ENCODE measurements around the gene ADAP1.

Gene ADAP1

DNA sequence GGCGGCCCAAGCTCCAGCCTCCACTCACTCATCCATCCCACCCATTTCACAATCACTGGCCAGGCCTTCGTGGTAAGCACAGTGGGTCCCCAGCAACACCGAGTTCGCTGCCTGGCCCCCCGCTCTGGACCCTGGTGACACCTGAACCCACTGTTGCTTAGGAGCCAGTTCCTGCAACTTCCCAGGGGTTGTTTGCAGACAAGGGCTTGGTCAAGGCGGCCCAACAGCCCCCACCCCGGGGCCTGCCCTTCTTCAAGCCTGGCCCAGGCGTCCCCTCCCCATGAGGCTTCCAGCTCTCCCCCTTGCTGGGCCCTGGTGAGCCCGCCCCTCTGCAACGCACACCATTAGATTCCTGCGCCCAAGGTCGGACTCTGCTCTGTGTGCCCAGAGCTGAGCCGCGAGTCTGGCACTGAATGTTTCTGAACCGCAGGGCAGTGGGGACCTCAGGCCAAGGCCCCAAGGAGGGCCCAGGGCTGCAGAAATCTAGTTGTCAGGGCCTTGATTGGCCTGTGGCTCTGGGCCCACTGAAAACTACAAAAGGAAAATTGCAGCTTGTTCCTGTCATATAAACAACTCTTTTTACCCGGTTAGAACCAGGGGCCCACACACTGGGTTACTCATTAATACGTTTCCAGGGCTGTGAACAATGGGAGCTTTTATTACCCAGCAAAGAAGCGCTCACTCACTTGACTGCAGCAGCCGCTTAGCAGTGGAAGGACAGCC, 23.0 kb upstream of the ADAP1 start:
- no peak for DNase-seq
- Histone ChIP-seq H3K4me1 (ENCODE audit: control extremely low read depth in 1 of 4, control insufficient read depth in 4 of 4, insufficient read depth in 4 of 4, low read length in 3 of 4) (peaks cover 3 to 23% (median 13%) of the 10 kb centered on the region in 4 experiments), H3K27me3 (replicated peaks in 2 of 5; ENCODE audit: control insufficient read depth in 4 of 5, insufficient read depth in 5 of 5, low read length in 4 of 5) (no peaks in the 10 kb centered on the region), H3K27ac (ENCODE audit: insufficient read depth in 1 of 2, low read depth in 1 of 2, low read length in 2 of 2, poor library complexity in 1 of 2, severe bottlenecking in 2 of 2) (no peak overlapping the region), H3K36me3 (ENCODE audit: control insufficient read depth in 4 of 4, insufficient read depth in 4 of 4, low read length in 3 of 4) (peaks cover 4 to 10% (median 6%) of the 10 kb centered on the region in 4 experiments), H3K4me3 (ENCODE audit: control insufficient read depth in 1 of 7, extremely low read depth in 1 of 7, insufficient read depth in 4 of 7, low read depth in 2 of 7, low read length in 6 of 7) (no peak overlapping the region), H3K9me3 (ENCODE audit: control extremely low read depth in 1 of 5, control insufficient read depth in 4 of 5, insufficient read depth in 2 of 5, low read depth in 1 of 5, low read length in 4 of 5) (no peaks in the 10 kb centered on the region)
- CTCF ChIA-PET = interaction anchor here (0.9 to 5.4 kb wide), 4 partner anchors 8 to 81 kb away, joined by 3 to 41 read pairs (median 3); no protein-coding TSS in a partner anchor
- POLR2A ChIA-PET = interaction anchor here (0.8 kb wide), 1 partner anchor 10 kb away, joined by 5 read pairs; no protein-coding TSS in a partner anchor
- 87% methylated on average over 17 of the region's 19 CpGs for WGBS (ENCODE audit: insufficient coverage)

GRCh38 chr7:976901-977325, 22.4 kb upstream of the ADAP1 start:
- no peaks in the 10 kb centered on the region for H3K27me3 ChIP-seq (replicated peaks in 2 of 5; ENCODE audit: control insufficient read depth in 4 of 5, insufficient read depth in 5 of 5, low read length in 4 of 5)
- ChIA-PET POLR2A (no interaction called here), CTCF (interaction anchor here (0.9 to 5.4 kb wide), 3 partner anchors 9 to 82 kb away, joined by 3 to 41 read pairs (median 3); no protein-coding TSS in a partner anchor)
- H3K4me1 ChIP-seq (ENCODE audit: control extremely low read depth in 1 of 4, control insufficient read depth in 4 of 4, insufficient read depth in 4 of 4, low read length in 3 of 4) = peaks cover 3 to 23% (median 13%) of the 10 kb centered on the region in 4 experiments
- H3K9me3 ChIP-seq (ENCODE audit: control extremely low read depth in 1 of 5, control insufficient read depth in 4 of 5, insufficient read depth in 2 of 5, low read depth in 1 of 5, low read length in 4 of 5) = no peaks in the 10 kb centered on the region
- H3K36me3 ChIP-seq (ENCODE audit: control insufficient read depth in 4 of 4, insufficient read depth in 4 of 4, low read length in 3 of 4) = peaks cover 4 to 16% (median 11%) of the 10 kb centered on the region in 4 experiments
- no peak overlapping the region for H3K27ac ChIP-seq (ENCODE audit: insufficient read depth in 1 of 2, low read depth in 1 of 2, low read length in 2 of 2, poor library complexity in 1 of 2, severe bottlenecking in 2 of 2)
- DNase-seq = no peak
- no peak overlapping the region for H3K4me3 ChIP-seq (ENCODE audit: control insufficient read depth in 1 of 7, extremely low read depth in 1 of 7, insufficient read depth in 4 of 7, low read depth in 2 of 7, low read length in 6 of 7)
- 95% methylated on average over 17 of the region's 19 CpGs for WGBS (ENCODE audit: insufficient coverage)

DNA sequence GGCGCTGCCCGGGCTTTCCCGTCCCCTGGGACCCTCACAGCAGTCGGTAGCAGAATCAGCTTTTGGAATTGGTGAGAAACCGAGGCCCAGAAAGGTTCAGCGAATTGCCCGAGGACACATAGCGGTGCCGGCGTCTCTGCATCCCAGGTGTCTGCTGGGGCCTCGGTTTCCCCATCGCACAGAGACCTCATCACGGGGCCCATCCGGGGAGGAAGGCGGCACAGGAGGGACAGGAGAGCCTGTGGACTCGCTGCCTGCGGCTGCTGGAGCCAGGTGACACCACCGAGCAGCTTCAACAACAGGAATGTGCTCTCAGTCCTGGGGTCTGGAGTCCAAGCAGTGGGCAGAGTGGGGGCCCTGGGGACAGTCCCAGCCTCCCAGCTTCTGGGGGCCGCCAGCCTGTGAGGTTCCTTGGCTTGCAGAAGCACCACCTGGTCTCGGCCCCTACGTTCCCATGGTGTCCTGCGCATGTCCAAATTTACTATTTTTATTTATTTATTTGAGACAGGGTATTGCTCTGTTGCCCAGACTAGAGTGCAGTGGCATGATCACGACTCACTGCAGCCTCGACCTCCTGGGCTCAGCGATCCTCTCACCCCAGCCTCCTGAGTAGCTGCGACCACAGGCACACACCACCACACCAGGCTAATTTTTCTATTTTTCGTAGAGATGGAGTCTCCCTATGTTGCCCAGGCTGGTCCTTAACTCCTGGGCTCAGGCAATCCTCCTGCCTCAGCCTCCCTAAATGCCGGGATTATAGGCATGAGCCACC, 21.4 kb upstream of the ADAP1 start:
- WGBS (ENCODE audit: insufficient coverage) = 47% methylated on average over 20 of the region's 28 CpGs
- H3K4me3 ChIP-seq (ENCODE audit: control insufficient read depth in 1 of 7, extremely low read depth in 1 of 7, insufficient read depth in 4 of 7, low read depth in 2 of 7, low read length in 6 of 7) = peak overlapping the region in 6 of 7 experiments; percentile 2 to 97 (median 90)
- peaks cover 5 to 23% (median 18%) of the 10 kb centered on the region in 4 experiments for H3K36me3 ChIP-seq (ENCODE audit: control insufficient read depth in 4 of 4, insufficient read depth in 4 of 4, low read length in 3 of 4)
- no peak for DNase-seq
- H3K27me3 ChIP-seq (replicated peaks in 2 of 5; ENCODE audit: control insufficient read depth in 4 of 5, insufficient read depth in 5 of 5, low read length in 4 of 5) = no peaks in the 10 kb centered on the region
- POLR2A ChIA-PET = interaction anchor here (1.1 to 1.9 kb wide), 4 partner anchors 10 to 99 kb away, joined by 4 to 9 read pairs (median 7); partner anchors contain the start of gene GET4
- H3K4me1 ChIP-seq (ENCODE audit: control extremely low read depth in 1 of 4, control insufficient read depth in 4 of 4, insufficient read depth in 4 of 4, low read length in 3 of 4) = peaks cover 3 to 23% (median 13%) of the 10 kb centered on the region in 4 experiments
- H3K27ac ChIP-seq (ENCODE audit: insufficient read depth in 1 of 2, low read depth in 1 of 2, low read length in 2 of 2, poor library complexity in 1 of 2, severe bottlenecking in 2 of 2) = no peak overlapping the region
- CTCF ChIA-PET = interaction anchor here (0.9 to 5.4 kb wide), 5 partner anchors 10 to 90 kb away, joined by 3 to 41 read pairs (median 5); no protein-coding TSS in a partner anchor
- no peaks in the 10 kb centered on the region for H3K9me3 ChIP-seq (ENCODE audit: control extremely low read depth in 1 of 5, control insufficient read depth in 4 of 5, insufficient read depth in 2 of 5, low read depth in 1 of 5, low read length in 4 of 5)

DNA sequence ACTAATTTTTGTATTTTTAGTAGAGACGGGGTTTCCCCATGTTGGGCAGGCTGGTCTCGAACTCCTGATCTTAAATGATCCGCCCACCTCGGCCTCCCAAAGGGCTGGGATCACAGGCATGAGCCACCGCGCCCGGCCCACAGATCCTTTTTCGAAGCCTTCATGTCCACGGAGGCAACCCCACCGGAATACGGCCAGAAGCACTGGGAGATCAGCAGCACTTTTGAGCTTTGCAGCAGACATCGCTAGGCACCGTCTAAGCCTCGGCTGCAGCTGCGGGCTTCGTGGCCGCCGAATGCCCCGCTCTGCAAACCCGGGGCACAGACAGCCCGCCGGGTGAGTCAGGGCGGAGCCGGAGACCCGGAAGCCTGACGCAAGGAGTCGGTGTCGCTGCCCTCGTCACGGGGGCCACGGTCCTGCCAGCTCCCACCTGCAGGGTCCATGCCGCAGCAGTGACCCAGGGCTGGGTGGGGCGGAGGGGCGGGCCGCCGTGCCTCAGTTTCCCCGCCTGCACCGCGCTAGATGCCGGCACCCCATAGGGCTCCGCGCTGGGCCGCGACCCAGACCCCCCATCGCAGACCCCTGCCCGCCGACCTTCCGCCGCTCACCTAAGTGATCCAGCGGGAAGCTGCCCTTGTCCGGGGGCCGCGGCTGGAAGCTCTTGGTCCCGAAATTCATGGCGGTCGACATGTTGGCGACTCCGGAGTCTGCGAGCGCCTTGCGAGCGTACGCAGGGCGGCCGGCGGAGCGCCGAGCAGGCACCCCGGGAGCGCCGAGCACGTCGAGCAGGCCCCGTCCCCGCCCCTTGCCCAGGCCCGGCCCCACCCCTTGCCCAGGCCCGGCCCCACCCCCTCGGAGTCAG, 20.6 kb upstream of the ADAP1 start, which contains the start of gene COX19:
Gene COX19 (minus strand): TSS at position 730 of the 862 bp plus-strand sequence. CDS start 40 bp downstream, at position 690.
- peaks cover 6 to 28% (median 22%) of the 10 kb centered on the region in 4 experiments for H3K36me3 ChIP-seq (ENCODE audit: control insufficient read depth in 4 of 4, insufficient read depth in 4 of 4, low read length in 3 of 4)
- no peaks in the 10 kb centered on the region for H3K27me3 ChIP-seq (replicated peaks in 2 of 5; ENCODE audit: control insufficient read depth in 4 of 5, insufficient read depth in 5 of 5, low read length in 4 of 5)
- peak within 1 kb of the TSS; percentile 69 to 97 (median 89) for H3K4me3 ChIP-seq (ENCODE audit: control insufficient read depth in 1 of 7, extremely low read depth in 1 of 7, insufficient read depth in 4 of 7, low read depth in 2 of 7, low read length in 6 of 7)
- peaks cover 3 to 23% (median 13%) of the 10 kb centered on the region in 4 experiments for H3K4me1 ChIP-seq (ENCODE audit: control extremely low read depth in 1 of 4, control insufficient read depth in 4 of 4, insufficient read depth in 4 of 4, low read length in 3 of 4)
- no peaks in the 10 kb centered on the region for H3K9me3 ChIP-seq (ENCODE audit: control extremely low read depth in 1 of 5, control insufficient read depth in 4 of 5, insufficient read depth in 2 of 5, low read depth in 1 of 5, low read length in 4 of 5)
- 0% methylated on average over 66 of the region's 78 CpGs for WGBS (ENCODE audit: insufficient coverage)
- POLR2A ChIA-PET = interaction anchor here (0.6 to 1.9 kb wide), 7 partner anchors 10 to 142 kb away, joined by 3 to 9 read pairs (median 4); partner anchors contain the start of gene GET4
- H3K27ac ChIP-seq (ENCODE audit: insufficient read depth in 1 of 2, low read depth in 1 of 2, low read length in 2 of 2, poor library complexity in 1 of 2, severe bottlenecking in 2 of 2) = peak within 1 kb of the TSS; percentile 93 to 95
- CTCF ChIA-PET = interaction anchor here (1.1 to 5.4 kb wide), 7 partner anchors 11 to 91 kb away, joined by 3 to 41 read pairs (median 5); partner anchors contain the start of gene GPR146
- peak; percentile 91 to 96 (median 95) for DNase-seq

DNA sequence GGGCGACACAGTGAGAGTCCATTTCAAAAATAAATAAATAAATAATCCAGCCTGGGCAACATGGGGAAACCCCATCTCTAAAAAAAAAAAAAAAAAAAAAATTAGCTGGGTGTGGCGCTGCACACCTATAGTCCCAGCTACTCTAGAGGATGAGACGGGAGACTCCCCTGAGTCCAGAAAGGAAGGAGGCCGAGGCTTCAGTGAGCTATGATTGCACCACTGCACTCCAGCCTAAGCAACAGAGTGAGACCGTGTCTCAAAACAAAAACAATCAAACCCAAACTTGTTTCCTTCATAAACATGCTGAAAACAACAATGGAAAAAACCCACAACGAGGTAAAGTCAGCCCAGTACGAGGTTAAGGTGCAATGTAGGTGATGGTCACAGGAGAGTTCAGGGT, 19.7 kb upstream of the ADAP1 start:
- Histone ChIP-seq H3K4me1 (ENCODE audit: control extremely low read depth in 1 of 4, control insufficient read depth in 4 of 4, insufficient read depth in 4 of 4, low read length in 3 of 4) (peaks cover 3 to 23% (median 13%) of the 10 kb centered on the region in 4 experiments), H3K36me3 (ENCODE audit: control insufficient read depth in 4 of 4, insufficient read depth in 4 of 4, low read length in 3 of 4) (peaks cover 6 to 37% (median 25%) of the 10 kb centered on the region in 4 experiments), H3K27me3 (replicated peaks in 2 of 5; ENCODE audit: control insufficient read depth in 4 of 5, insufficient read depth in 5 of 5, low read length in 4 of 5) (no peaks in the 10 kb centered on the region), H3K4me3 (ENCODE audit: control insufficient read depth in 1 of 7, extremely low read depth in 1 of 7, insufficient read depth in 4 of 7, low read depth in 2 of 7, low read length in 6 of 7) (peak overlapping the region in 6 of 7 experiments; percentile 78 to 97 (median 90)), H3K9me3 (ENCODE audit: control extremely low read depth in 1 of 5, control insufficient read depth in 4 of 5, insufficient read depth in 2 of 5, low read depth in 1 of 5, low read length in 4 of 5) (no peaks in the 10 kb centered on the region), H3K27ac (ENCODE audit: insufficient read depth in 1 of 2, low read depth in 1 of 2, low read length in 2 of 2, poor library complexity in 1 of 2, severe bottlenecking in 2 of 2) (no peak overlapping the region)
- no CpG with 5 or more reads among the region's 7 CpGs for WGBS (ENCODE audit: insufficient coverage)
- POLR2A ChIA-PET = interaction anchor here (1.0 to 1.9 kb wide), 2 partner anchors 9 to 46 kb away, joined by 4 to 8 read pairs; no protein-coding TSS in a partner anchor
- CTCF ChIA-PET = interaction anchor here (1.2 to 3.5 kb wide), 10 partner anchors 9 to 107 kb away, joined by 3 to 15 read pairs (median 4); partner anchors contain the start of gene GPR146
- DNase-seq = no peak

- H3K9me3 ChIP-seq (ENCODE audit: control extremely low read depth in 1 of 5, control insufficient read depth in 4 of 5, insufficient read depth in 2 of 5, low read depth in 1 of 5, low read length in 4 of 5) = no peaks in the 10 kb centered on the region
- no peak overlapping the region for H3K27ac ChIP-seq (ENCODE audit: insufficient read depth in 1 of 2, low read depth in 1 of 2, low read length in 2 of 2, poor library complexity in 1 of 2, severe bottlenecking in 2 of 2)
- DNase-seq = no peak
- CTCF ChIA-PET = interaction anchor here (1.2 to 3.5 kb wide), 9 partner anchors 9 to 108 kb away, joined by 3 to 15 read pairs (median 4); partner anchors contain the start of gene GPR146
- H3K36me3 ChIP-seq (ENCODE audit: control insufficient read depth in 4 of 4, insufficient read depth in 4 of 4, low read length in 3 of 4) = peaks cover 6 to 45% (median 32%) of the 10 kb centered on the region in 4 experiments
- peaks cover 3 to 23% (median 13%) of the 10 kb centered on the region in 4 experiments for H3K4me1 ChIP-seq (ENCODE audit: control extremely low read depth in 1 of 4, control insufficient read depth in 4 of 4, insufficient read depth in 4 of 4, low read length in 3 of 4)
- POLR2A ChIA-PET = interaction anchor here (0.6 to 1.0 kb wide), 2 partner anchors 18 to 22 kb away, joined by 3 to 4 read pairs; no protein-coding TSS in a partner anchor
- no peaks in the 10 kb centered on the region for H3K27me3 ChIP-seq (replicated peaks in 2 of 5; ENCODE audit: control insufficient read depth in 4 of 5, insufficient read depth in 5 of 5, low read length in 4 of 5)
- no peak overlapping the region for H3K4me3 ChIP-seq (ENCODE audit: control insufficient read depth in 1 of 7, extremely low read depth in 1 of 7, insufficient read depth in 4 of 7, low read depth in 2 of 7, low read length in 6 of 7)
- 96% methylated on average over 7 of the region's 9 CpGs for WGBS (ENCODE audit: insufficient coverage)
Measured at GRCh38 chr7:973312-973711, 18.8 kb upstream of the ADAP1 start.

Measured in common myeloid progenitor, CD34-positive (primary cell).